Neutrophil (primary cell): ENCODE measurements around the gene TEKT2.

Experiments used
- H3K27ac ChIP-seq: fragments of 200-600 bp; sonication (generic); 2 replicates; pipeline ENCODE4 v1.5.1; 2016; ENCODE audit warnings: mild to moderate bottlenecking, moderate library complexity
- H3K27me3 ChIP-seq: fragments of 200-600 bp; sonication (generic); 2 replicates; pipeline ENCODE4 v1.6.0; 2016; ENCODE audit warnings: mild to moderate bottlenecking
- H3K36me3 ChIP-seq: fragments of 200-600 bp; sonication (generic); 2 replicates; pipeline ENCODE4 v1.5.1; 2017
- H3K4me1 ChIP-seq, 2 experiments: fragments of 200-600 bp in 1 of 2; sonication (generic) in 1 of 2; 1 replicate in 1 of 2; 2 replicates in 1 of 2; pipeline versions ENCODE4 v1.5.1 to v1.6.1; 2013 to 2016; ENCODE audit warnings: low read depth in 1 of 2, low read length in 1 of 2, mild to moderate bottlenecking in 1 of 2, moderate library complexity in 1 of 2; ENCODE audit not compliant: control insufficient read depth in 1 of 2, insufficient read depth in 1 of 2
- H3K4me3 ChIP-seq, 2 experiments: fragments of 200-600 bp in 1 of 2; sonication (generic) in 1 of 2; 1 replicate in 1 of 2; 2 replicates in 1 of 2; pipeline ENCODE4 v1.5.1; 2013 to 2016; ENCODE audit warnings: low read depth in 1 of 2, low read length in 1 of 2, mild to moderate bottlenecking in 1 of 2, moderate library complexity in 1 of 2
- H3K9me3 ChIP-seq: fragments of 200-600 bp; sonication (generic); 2 replicates; pipeline ENCODE4 v1.5.1; 2016
- TF ChIP-seq, protein P1 (sequence below): fragments of 200-600 bp; sonication (generic); IDR thresholded peaks from 2 replicates; pipeline ENCODE4 v1.5.1; 2016; ENCODE audit warnings: antibody characterized with exemption

Gene TEKT2

DNA sequence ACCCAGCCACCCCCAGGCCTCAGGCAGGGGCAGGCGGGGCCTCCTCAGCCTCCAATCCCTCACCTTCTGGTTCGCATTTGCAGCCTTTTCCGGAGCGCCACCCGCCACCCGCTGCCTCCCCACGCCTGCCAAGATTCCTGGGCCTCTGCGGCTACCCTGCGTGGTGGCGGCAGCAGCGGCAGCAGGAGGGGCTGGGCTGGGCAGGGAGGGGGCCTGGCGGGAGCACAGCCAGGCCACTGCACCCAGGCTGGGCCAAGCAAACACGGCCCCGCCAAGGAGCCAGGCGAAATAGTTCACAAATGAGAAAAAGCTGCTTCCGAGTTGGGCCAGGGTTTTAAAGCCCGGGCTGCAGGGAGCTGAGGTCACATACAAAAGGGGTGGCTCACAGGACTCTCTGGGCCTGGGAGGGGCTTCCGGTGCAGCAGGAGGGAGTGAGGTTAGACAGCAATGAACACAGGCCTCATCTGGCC lies 31.3 kb downstream of the TEKT2 start:
- TF ChIP-seq, protein P1, sequence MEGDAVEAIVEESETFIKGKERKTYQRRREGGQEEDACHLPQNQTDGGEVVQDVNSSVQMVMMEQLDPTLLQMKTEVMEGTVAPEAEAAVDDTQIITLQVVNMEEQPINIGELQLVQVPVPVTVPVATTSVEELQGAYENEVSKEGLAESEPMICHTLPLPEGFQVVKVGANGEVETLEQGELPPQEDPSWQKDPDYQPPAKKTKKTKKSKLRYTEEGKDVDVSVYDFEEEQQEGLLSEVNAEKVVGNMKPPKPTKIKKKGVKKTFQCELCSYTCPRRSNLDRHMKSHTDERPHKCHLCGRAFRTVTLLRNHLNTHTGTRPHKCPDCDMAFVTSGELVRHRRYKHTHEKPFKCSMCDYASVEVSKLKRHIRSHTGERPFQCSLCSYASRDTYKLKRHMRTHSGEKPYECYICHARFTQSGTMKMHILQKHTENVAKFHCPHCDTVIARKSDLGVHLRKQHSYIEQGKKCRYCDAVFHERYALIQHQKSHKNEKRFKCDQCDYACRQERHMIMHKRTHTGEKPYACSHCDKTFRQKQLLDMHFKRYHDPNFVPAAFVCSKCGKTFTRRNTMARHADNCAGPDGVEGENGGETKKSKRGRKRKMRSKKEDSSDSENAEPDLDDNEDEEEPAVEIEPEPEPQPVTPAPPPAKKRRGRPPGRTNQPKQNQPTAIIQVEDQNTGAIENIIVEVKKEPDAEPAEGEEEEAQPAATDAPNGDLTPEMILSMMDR, result no peak
- Histone ChIP-seq H3K9me3 (no peaks in the 10 kb centered on the region), H3K4me1 (peaks cover 13 to 19% of the 10 kb centered on the region in 2 experiments), H3K27me3 (no peaks in the 10 kb centered on the region), H3K36me3 (no peaks in the 10 kb centered on the region), H3K4me3 (no peak overlapping the region), H3K27ac (no peak overlapping the region)

DNA sequence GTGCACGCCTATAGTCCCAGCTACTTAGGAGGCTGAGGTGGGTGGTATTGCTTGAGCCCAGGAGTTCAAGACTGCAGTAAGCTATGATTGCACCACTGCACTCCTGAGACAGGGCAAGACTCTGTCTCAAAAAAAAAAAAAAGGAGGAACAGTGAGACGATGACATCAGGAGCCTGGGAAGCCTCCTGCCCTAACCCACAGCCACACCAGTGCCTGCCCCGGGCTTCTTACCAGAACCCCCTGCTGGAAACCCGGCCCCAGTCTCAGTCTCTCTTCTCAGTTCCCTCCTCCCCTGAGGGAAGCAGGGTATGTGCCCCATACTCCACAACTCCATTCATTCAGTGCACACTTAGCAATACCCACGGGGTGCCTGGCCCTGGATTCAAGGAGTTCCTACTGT lies 32.0 kb downstream of the TEKT2 start:
- Histone ChIP-seq H3K4me3 (no peak overlapping the region), H3K27ac (no peak overlapping the region), H3K9me3 (no peaks in the 10 kb centered on the region), H3K27me3 (no peaks in the 10 kb centered on the region), H3K36me3 (no peaks in the 10 kb centered on the region), H3K4me1 (peaks cover 14 to 19% of the 10 kb centered on the region in 2 experiments)
- TF ChIP-seq, protein P1, result no peak

DNA sequence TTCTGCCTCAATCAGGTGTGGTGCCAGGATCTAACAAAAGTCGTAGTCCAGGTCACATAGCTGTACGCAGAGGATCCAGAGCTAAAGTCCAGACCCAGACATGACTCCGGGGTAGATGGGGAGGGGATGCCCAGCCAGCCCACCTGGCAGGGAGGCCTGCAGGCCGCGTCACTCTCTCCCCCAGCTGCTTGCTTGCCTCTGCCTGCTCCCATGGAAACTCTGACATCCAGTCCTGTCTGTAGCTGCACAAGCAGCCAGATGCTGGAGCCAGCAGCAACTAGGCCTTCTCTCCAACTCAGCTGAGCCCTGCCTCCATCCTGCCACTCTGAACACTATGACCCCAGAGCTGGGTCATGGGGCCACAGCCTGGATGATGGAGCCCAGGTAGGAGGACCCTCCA lies 33.0 kb downstream of the TEKT2 start:
- H3K4me3 ChIP-seq, result no peak overlapping the region
- H3K36me3 ChIP-seq, result no peaks in the 10 kb centered on the region
- H3K9me3 ChIP-seq, result no peaks in the 10 kb centered on the region
- no peak overlapping the region for H3K27ac ChIP-seq
- H3K27me3 ChIP-seq, result peaks cover 4% of the 10 kb centered on the region
- TF ChIP-seq, protein P1, result no peak
- peaks cover 14 to 19% of the 10 kb centered on the region in 2 experiments for H3K4me1 ChIP-seq

DNA sequence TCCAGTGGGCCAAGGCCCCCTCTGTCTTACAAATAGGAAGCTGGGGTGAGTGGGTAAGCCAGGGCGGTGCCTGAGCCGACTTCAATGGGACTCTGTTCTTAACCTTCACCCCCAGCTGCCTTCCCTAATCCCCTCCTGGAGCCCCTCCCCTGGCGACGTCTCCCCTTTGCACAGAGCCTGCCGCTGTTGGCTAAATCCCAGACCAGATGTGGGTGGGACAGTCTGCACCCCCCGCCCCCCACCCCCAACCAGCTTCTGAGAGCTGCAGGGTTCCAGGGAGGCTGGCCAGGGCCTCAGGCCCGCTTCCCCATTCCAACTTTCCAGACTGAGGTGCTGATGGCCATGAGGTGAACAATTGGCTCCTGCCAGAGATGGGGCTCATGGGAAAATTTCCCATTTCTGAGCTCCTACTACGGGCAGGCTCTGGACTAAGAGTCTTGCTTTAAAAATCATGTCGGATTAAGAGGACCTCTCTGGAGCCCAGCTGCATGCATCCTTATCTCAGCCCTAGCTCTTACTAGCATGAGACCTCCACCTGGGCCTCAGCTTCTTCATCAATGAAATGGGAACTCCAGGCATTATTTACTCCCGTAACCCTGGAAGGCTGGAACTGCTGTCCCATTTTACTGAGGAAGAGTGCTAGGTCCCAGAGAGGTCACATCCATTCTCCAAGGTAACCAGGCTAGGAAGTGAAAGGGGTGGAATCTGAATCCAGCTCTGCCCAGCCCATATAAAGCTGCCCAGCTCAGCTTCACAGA lies 34.7 kb downstream of the TEKT2 start:
- H3K36me3 ChIP-seq, result no peaks in the 10 kb centered on the region
- no peak overlapping the region for H3K4me3 ChIP-seq
- peaks cover 27 to 32% of the 10 kb centered on the region in 2 experiments for H3K4me1 ChIP-seq
- H3K27ac ChIP-seq, result no peak overlapping the region
- TF ChIP-seq, protein P1, result no peak
- H3K27me3 ChIP-seq, result peaks cover 21% of the 10 kb centered on the region
- no peaks in the 10 kb centered on the region for H3K9me3 ChIP-seq

DNA sequence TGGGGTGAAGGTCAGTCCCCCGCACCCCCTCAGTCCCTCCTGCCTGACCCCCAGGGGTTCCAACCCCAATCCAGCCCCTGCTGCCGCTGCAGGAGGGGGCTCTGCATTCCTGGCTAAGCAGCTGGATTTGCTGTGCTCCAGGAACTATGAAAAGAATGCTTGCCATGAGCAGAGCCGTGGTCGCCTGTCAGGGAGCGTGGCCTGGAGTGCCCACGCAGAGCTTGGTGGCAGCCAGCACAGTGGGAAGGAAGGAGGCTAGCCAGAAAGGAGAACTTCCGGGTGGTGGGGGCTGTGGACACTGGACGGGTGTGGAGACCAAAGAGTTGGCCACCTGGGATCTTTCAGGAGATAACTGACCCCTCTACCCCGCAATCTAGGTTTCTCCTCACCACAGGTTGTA lies 35.6 kb downstream of the TEKT2 start:
- no peak overlapping the region for H3K4me3 ChIP-seq
- H3K27me3 ChIP-seq, result peaks cover 29% of the 10 kb centered on the region
- TF ChIP-seq, protein P1, result no peak
- no peaks in the 10 kb centered on the region for H3K9me3 ChIP-seq
- no peaks in the 10 kb centered on the region for H3K36me3 ChIP-seq
- H3K4me1 ChIP-seq, result peaks cover 27 to 32% of the 10 kb centered on the region in 2 experiments
- no peak overlapping the region for H3K27ac ChIP-seq
